Smooth muscle cell (in vitro differentiated cells): ENCODE results near the gene CD300LF. TPM values are rescaled to one million over a fixed set of nuclear protein-coding genes. Genes with fewer than 3 reads are reported as not detected.

Experiments used
- DNase-seq: peaks from one replicate; lab custom pipeline; 2025; ENCODE audit not compliant: unreplicated experiment; lab: John Stamatoyannopoulos, UW
- H2AFZ ChIP-seq: fragments of 200-600 bp; sonication (generic); 2 replicates; pipeline ENCODE4 v1.6.0; 2016; ENCODE audit warnings: antibody characterized with exemption, low read depth, mild to moderate bottlenecking
- H3F3A ChIP-seq: fragments of 200-600 bp; sonication (generic); 2 replicates; pipeline ENCODE4 v1.6.0; 2017; ENCODE audit warnings: antibody characterized with exemption, low read depth
- H3K27ac ChIP-seq: fragments of 200-600 bp; sonication (generic); 2 replicates; pipeline ENCODE4 v1.5.1; 2016; ENCODE audit warnings: low read depth, mild to moderate bottlenecking
- H3K27me3 ChIP-seq: fragments of 200-600 bp; sonication (generic); 2 replicates; pipeline ENCODE4 v1.6.1; 2016; ENCODE audit warnings: low read depth, mild to moderate bottlenecking
- H3K36me3 ChIP-seq: fragments of 200-600 bp; sonication (generic); 2 replicates; pipeline ENCODE4 v1.5.1; 2016; ENCODE audit warnings: low read depth
- H3K4me1 ChIP-seq: fragments of 200-600 bp; sonication (generic); 2 replicates; pipeline ENCODE4 v1.5.1; 2016; ENCODE audit warnings: low read depth
- H3K4me2 ChIP-seq: fragments of 200-600 bp; sonication (generic); 2 replicates; pipeline ENCODE4 v1.6.0; 2016; ENCODE audit warnings: mild to moderate bottlenecking
- H3K4me3 ChIP-seq: fragments of 200-600 bp; sonication (generic); 2 replicates; pipeline ENCODE4 v1.5.1; 2016; ENCODE audit warnings: mild to moderate bottlenecking
- H3K79me2 ChIP-seq: fragments of 200-600 bp; sonication (generic); 2 replicates; pipeline ENCODE4 v1.6.0; 2016; ENCODE audit warnings: low read depth, mild to moderate bottlenecking
- H3K9ac ChIP-seq: fragments of 200-600 bp; sonication (generic); 2 replicates; pipeline ENCODE4 v1.6.0; 2016; ENCODE audit warnings: low read depth
- H3K9me3 ChIP-seq: fragments of 200-600 bp; sonication (generic); replicated peaks from 2 replicates; pipeline ENCODE4 v1.5.1; 2016; ENCODE audit warnings: low read depth
- H4K20me1 ChIP-seq: fragments of 200-600 bp; sonication (generic); 2 replicates; pipeline ENCODE4 v1.6.0; 2016; ENCODE audit warnings: low read depth
- WGBS: methylation state at CpG from one replicate; pipeline ENCODE4 v1.1.7; 2016; ENCODE audit warnings: low lambda C conversion rate; 5-methylcytosine and 5-hydroxymethylcytosine counted together
- polyA plus RNA-seq: library from polyadenylated mRNA; unstranded; fragments of >200 nt; fragmentation: Nextera tagmentation; extraction: Ambion mirVana; gene quantifications from 2 replicates; pipeline ENCODE4 v1.2.1, GENCODE V29; 2016
- total RNA-seq: library from RNA; depleted of rRNA; stranded (reverse); fragments of >200 nt; gene quantifications from 2 replicates; pipeline ENCODE4 v1.2.3, GENCODE V29; 2014
- TF ChIP-seq, protein P1 (sequence below): fragments of 200-600 bp; sonication (generic); IDR thresholded peaks from 2 replicates; pipeline ENCODE4 v1.5.1; 2017; ENCODE audit warnings: borderline replicate concordance, mild to moderate bottlenecking, antibody characterized with exemption; ENCODE audit not compliant: insufficient read depth, poor library complexity, severe bottlenecking

CD300LF gene
- total and polyA plus RNA-seq, 2 experiments from 2014 or later: not detected

DNA sequence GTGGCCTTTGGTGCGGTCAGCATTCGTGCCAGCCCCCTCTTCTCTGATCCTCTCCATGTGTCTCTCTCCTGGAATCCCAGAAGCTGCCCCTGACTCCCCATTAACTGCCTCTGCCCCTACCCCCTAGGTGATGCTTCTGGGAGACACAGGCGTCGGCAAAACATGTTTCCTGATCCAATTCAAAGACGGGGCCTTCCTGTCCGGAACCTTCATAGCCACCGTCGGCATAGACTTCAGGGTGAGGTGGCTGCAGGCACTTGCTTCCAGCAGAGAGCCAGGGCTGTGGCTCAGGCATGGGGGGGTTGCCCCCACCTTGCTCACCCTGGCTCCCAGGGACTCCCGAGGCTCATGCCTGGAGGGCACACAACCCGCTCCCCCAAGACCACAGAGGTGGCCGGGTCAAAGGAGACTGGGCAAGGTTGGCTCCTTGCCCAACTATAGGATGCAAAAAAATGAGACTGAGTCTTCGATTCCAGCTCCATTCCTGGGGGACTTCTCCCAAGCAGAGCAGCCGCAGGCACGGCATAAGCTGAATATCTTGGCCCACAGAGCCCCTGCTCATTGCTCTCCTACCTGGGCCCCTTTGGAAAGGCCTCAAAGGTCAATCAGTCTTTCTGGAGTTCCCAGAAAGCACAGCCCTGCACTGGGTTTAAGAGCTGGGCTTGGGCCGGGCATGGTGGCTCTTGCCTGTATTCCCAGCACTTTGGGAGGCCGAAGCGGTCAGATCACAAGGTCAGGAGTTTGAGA, 28.1 kb upstream of the CD300LF start:
- Histone ChIP-seq H3K4me1 (peaks cover 9% of the 10 kb centered on the region), H3K9me3 (no peaks in the 10 kb centered on the region), H4K20me1 (no peaks in the 10 kb centered on the region), H2AFZ (no peak overlapping the region), H3K36me3 (no peaks in the 10 kb centered on the region), H3K4me3 (no peak overlapping the region), H3K4me2 (no peak overlapping the region), H3K27ac (no peak overlapping the region), H3K9ac (no peak overlapping the region), H3K79me2 (no peaks in the 10 kb centered on the region), H3K27me3 (peaks cover 34% of the 10 kb centered on the region), H3F3A (no peaks in the 10 kb centered on the region)
- TF ChIP-seq, protein P1, sequence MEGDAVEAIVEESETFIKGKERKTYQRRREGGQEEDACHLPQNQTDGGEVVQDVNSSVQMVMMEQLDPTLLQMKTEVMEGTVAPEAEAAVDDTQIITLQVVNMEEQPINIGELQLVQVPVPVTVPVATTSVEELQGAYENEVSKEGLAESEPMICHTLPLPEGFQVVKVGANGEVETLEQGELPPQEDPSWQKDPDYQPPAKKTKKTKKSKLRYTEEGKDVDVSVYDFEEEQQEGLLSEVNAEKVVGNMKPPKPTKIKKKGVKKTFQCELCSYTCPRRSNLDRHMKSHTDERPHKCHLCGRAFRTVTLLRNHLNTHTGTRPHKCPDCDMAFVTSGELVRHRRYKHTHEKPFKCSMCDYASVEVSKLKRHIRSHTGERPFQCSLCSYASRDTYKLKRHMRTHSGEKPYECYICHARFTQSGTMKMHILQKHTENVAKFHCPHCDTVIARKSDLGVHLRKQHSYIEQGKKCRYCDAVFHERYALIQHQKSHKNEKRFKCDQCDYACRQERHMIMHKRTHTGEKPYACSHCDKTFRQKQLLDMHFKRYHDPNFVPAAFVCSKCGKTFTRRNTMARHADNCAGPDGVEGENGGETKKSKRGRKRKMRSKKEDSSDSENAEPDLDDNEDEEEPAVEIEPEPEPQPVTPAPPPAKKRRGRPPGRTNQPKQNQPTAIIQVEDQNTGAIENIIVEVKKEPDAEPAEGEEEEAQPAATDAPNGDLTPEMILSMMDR: no peak
- WGBS: 93% methylated on average over 17 of the region's 17 CpGs
- DNase-seq: no peak

DNA sequence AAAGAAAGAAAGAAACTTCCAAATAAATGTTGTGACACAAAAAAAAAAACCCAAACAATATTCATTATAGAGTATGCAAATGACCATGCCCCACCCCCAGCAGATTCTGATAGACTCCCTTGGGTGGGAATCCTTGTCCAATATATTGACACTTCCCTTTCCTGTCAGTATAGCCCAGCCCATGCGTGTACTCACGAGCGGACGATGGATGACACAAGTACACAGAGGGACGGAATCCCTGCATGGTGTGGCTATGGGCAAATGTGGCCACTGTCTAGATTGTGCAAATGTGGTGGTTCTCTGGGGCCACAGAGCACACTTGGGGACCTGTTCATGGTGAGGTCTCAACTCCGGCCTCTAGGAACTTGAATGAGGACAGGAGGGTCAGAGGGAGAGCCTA, 27.4 kb upstream of the CD300LF start:
- H3K27me3 ChIP-seq: peaks cover 40% of the 10 kb centered on the region
- over 99% methylated on average over 6 of the region's 6 CpGs for whole genome bisulfite sequencing
- no peak overlapping the region for H3K4me3 ChIP-seq

DNA sequence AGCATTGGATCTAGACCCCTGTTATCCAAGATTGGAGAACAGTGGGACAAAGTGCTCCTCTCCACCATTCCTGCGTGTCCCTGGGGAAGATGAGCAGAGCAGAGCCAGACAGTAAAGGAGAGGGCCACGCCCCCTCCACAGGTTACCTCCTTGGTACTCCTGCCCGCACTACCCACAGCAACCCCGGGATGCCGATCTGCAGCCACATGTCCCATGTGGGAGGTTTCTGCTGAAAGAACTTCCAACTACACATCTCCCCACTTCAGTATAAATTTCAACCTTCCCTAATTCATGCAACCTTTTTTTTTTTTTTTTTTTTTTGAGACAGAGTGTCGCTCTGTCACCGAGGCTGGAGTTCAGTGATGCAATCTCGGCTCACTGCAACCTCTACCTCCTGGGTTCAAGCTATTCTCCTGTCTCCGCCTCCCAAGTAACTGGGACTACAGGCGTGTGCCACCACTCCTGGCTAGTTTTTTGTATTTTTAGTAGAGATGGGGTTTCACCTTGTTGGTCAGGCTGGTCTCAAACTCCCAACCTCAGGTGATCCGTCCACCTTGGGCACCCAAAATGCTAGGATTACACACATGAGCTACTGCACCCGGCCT, 26.6 kb upstream of the CD300LF start:
- Histone ChIP-seq H3K9ac (no peak overlapping the region), H3K4me1 (no peaks in the 10 kb centered on the region), H3K9me3 (no peaks in the 10 kb centered on the region), H2AFZ (no peak overlapping the region), H3K4me2 (no peak overlapping the region), H3K36me3 (no peaks in the 10 kb centered on the region), H3K27ac (no peak overlapping the region), H4K20me1 (no peaks in the 10 kb centered on the region), H3F3A (no peaks in the 10 kb centered on the region), H3K27me3 (peaks cover 49% of the 10 kb centered on the region), H3K4me3 (no peak overlapping the region), H3K79me2 (no peaks in the 10 kb centered on the region)
- WGBS: 92% methylated on average over 12 of the region's 12 CpGs
- DNase-seq: no peak
- TF ChIP-seq, protein P1: no peak

More for the DNA sequence above, 27.4 kb upstream of the CD300LF start:
- H3K4me2 ChIP-seq: no peak overlapping the region
- no peaks in the 10 kb centered on the region for H4K20me1 ChIP-seq
- no peak for DNase-seq
- no peak overlapping the region for H3K9ac ChIP-seq
- no peaks in the 10 kb centered on the region for H3K79me2 ChIP-seq
- TF ChIP-seq, protein P1: no peak
- no peak overlapping the region for H3K27ac ChIP-seq
- no peaks in the 10 kb centered on the region for H3F3A ChIP-seq
- no peaks in the 10 kb centered on the region for H3K9me3 ChIP-seq
- peaks cover 4% of the 10 kb centered on the region for H3K4me1 ChIP-seq
- no peaks in the 10 kb centered on the region for H3K36me3 ChIP-seq
- H2AFZ ChIP-seq: no peak overlapping the region
